Left ventricle myocardium inferior (tissue), 1 donor: ENCODE results near the gene MPP7. TPM values are rescaled to one million over a fixed set of nuclear protein-coding genes. Genes with fewer than 3 reads are reported as not detected.

Experiments
- DNase-seq: peaks from one replicate; pipeline ENCODE4 v3.0.0-alpha.2; 2020
- H3K27ac ChIP-seq: fragments of 200-600 bp; replicated peaks from 2 replicates; pipeline ENCODE4 v1.8.0; 2021
- H3K27me3 ChIP-seq: fragments of 200-600 bp; 2 replicates; pipeline ENCODE4 v1.8.0; 2021; ENCODE audit warnings: low read depth
- H3K36me3 ChIP-seq: fragments of 200-600 bp; 2 replicates; pipeline ENCODE4 v1.8.0; 2021
- H3K4me1 ChIP-seq: fragments of 200-600 bp; 2 replicates; pipeline ENCODE4 v1.8.0; 2021
- H3K4me3 ChIP-seq: fragments of 200-600 bp; 2 replicates; pipeline ENCODE4 v1.8.0; 2021; ENCODE audit warnings: mild to moderate bottlenecking, moderate library complexity
- H3K9me3 ChIP-seq: fragments of 200-600 bp; replicated peaks from 2 replicates; pipeline ENCODE4 v1.8.0; 2021
- CTCF ChIP-seq: fragments of 200-600 bp; IDR thresholded peaks from 2 replicates; pipeline ENCODE4 v1.8.0; 2021; ENCODE audit warnings: antibody characterized with exemption, mild to moderate bottlenecking, borderline replicate concordance
- intact Hi-C: fragments of 100-400 bp; cut with micrococcal nuclease; formaldehyde crosslinking; loops from one replicate; pipeline ENCODE4 v1.11.0; 2022
- microRNA-seq: library from miRNA; unstranded; fragments of <30 nt; microRNA quantifications from one replicate; pipeline ENCODE4 v1.2.0, GENCODE V29; 2020
- total RNA-seq: library from RNA; stranded (reverse); fragmentation: NEBNext Ultra II Directional; extraction: Animal tissue kit (Norgen Biotek cat#: 25700); gene quantifications from one replicate; pipeline ENCODE4 v1.2.1, GENCODE V29; 2021
- donor health status: DM: no; HTN: yes; CAD: no; lungs with severe emphysema.

The MPP7 gene
- total RNA-seq, 1 donor from 2014 or later, result 14.7 TPM

GRCh38 chr10:28263136-28263857 lies 39.6 kb downstream of the MPP7 start:
- H3K27me3 ChIP-seq, result no peaks in the 10 kb centered on the region
- H3K4me3 ChIP-seq, result no peak overlapping the region
- no peaks in the 10 kb centered on the region for H3K36me3 ChIP-seq
- DNase-seq, result no peak
- no peak for TF ChIP-seq CTCF
- H3K27ac ChIP-seq, result no peak overlapping the region
- no peaks in the 10 kb centered on the region for H3K9me3 ChIP-seq
- intact Hi-C loops, result no loop called here
- H3K4me1 ChIP-seq, result peaks cover 7% of the 10 kb centered on the region

GRCh38 chr10:28256776-28257175 lies 46.1 kb downstream of the MPP7 start:
- no peak for DNase-seq
- Histone ChIP-seq H3K27ac (no peak overlapping the region), H3K4me1 (peaks cover 10% of the 10 kb centered on the region), H3K4me3 (no peak overlapping the region), H3K9me3 (no peaks in the 10 kb centered on the region), H3K27me3 (no peaks in the 10 kb centered on the region), H3K36me3 (no peaks in the 10 kb centered on the region)
- TF ChIP-seq CTCF, result no peak
- intact Hi-C loops, result no loop called here

- Histone ChIP-seq H3K27ac (no peak overlapping the region), H3K4me3 (no peak overlapping the region), H3K4me1 (peaks cover 19% of the 10 kb centered on the region), H3K27me3 (no peaks in the 10 kb centered on the region), H3K9me3 (no peaks in the 10 kb centered on the region), H3K36me3 (no peaks in the 10 kb centered on the region)
- no peak for TF ChIP-seq CTCF
- intact Hi-C loops, result loop anchor here (5.0 kb wide), 1 partner anchor 128 kb away; no protein-coding TSS in a partner anchor
- no peak for DNase-seq
These were observed 48.4 kb downstream of the MPP7 start for GRCh38 chr10:28254290-28254985.

- Histone ChIP-seq H3K4me1 (peaks cover 21% of the 10 kb centered on the region), H3K27me3 (no peaks in the 10 kb centered on the region), H3K36me3 (no peaks in the 10 kb centered on the region), H3K9me3 (no peaks in the 10 kb centered on the region), H3K27ac (no peak overlapping the region), H3K4me3 (no peak overlapping the region)
- TF ChIP-seq CTCF, result no peak
- no peak for DNase-seq
- intact Hi-C loops, result loop anchor here (5.0 kb wide), 1 partner anchor 129 kb away; no protein-coding TSS in a partner anchor
These were observed 49.6 kb downstream of the MPP7 start for GRCh38 chr10:28253169-28253785.

Small RNA genes lying within 50 kb of the gene (microRNA-seq; reads per million reads assigned to microRNA genes)
- gene MIR8086, result not detected

Other genes starting within 250 kb of the MPP7 start
- 103 TPM for gene WAC, start 230.1 kb upstream of the MPP7 start, total RNA-seq